Activated naive CD4-positive, alpha-beta T cell treated with anti-CD3 and anti-CD28 coated beads, Interleukin-2, amount 50 U/mL, for 16 hours (primary cell): ENCODE measurements around the gene ZNF385C.

Experiments
- DNase-seq: peaks from one replicate; pipeline ENCODE4 v3.0.0-alpha.2; 2020

ZNF385C gene

GRCh38 chr17:42107124-42107523, 8.9 kb upstream of the ZNF385C start:
- no peak for DNase-seq

GRCh38 chr17:42106009-42106408, 7.7 kb upstream of the ZNF385C start:
- no peak for DNase-seq

GRCh38 chr17:42104264-42104663, 6.0 kb upstream of the ZNF385C start:
- DNase-seq, result no peak

- DNase-seq, result no peak
Measured at GRCh38 chr17:42103221-42103954, 5.1 kb upstream of the ZNF385C start.

GRCh38 chr17:42101513-42102292, 3.4 kb upstream of the ZNF385C start:
- peak; percentile 68 for DNase-seq

- DNase-seq, result no peak
Measured at GRCh38 chr17:42098730-42099399, 592 bp upstream of the ZNF385C start.

GRCh38 chr17:42096360-42097111, 1.7 kb downstream of the ZNF385C start:
- DNase-seq, result no peak

- no peak for DNase-seq
Measured at GRCh38 chr17:42094375-42095069, 3.8 kb downstream of the ZNF385C start.

- DNase-seq, result no peak
Measured at GRCh38 chr17:42092939-42093338, 5.3 kb downstream of the ZNF385C start.

GRCh38 chr17:42090964-42091790, 7.1 kb downstream of the ZNF385C start:
- no peak for DNase-seq

- no peak for DNase-seq
Measured at GRCh38 chr17:42088736-42089135, 9.5 kb downstream of the ZNF385C start.

GRCh38 chr17:42087736-42088705, 10.3 kb downstream of the ZNF385C start:
- DNase-seq, result no peak

- no peak for DNase-seq
Measured at GRCh38 chr17:42087042-42087701, 11.1 kb downstream of the ZNF385C start.

- DNase-seq, result no peak
Measured at GRCh38 chr17:42081516-42082129, 16.6 kb downstream of the ZNF385C start.

- no peak for DNase-seq
Measured at GRCh38 chr17:42079541-42079940, 18.7 kb downstream of the ZNF385C start.

- DNase-seq, result no peak
Measured at GRCh38 chr17:42078396-42079043, 19.8 kb downstream of the ZNF385C start.

- DNase-seq, result no peak
Measured at GRCh38 chr17:42077755-42078154, 20.5 kb downstream of the ZNF385C start.

- no peak for DNase-seq
Measured at GRCh38 chr17:42076797-42077559, 21.3 kb downstream of the ZNF385C start.
